HCT116 (cell line): ENCODE data around the gene IPO7. TPM values are rescaled to one million over a fixed set of nuclear protein-coding genes. Genes with fewer than 3 reads are reported as not detected.

Source experiments
- ATAC-seq: fragments of 200-7000 bp; cut with Tn5 transposase; 2 replicates; pipeline ENCODE4 v1.9.1; 2020; ENCODE audit warnings: mild to moderate bottlenecking, moderate library complexity
- BruUV-seq: library from RNA; stranded (reverse); fragments of 400-500 nt; replicated peaks from 2 replicates; lab custom pipeline; 2021; lab: Mats Ljungman, UMichigan
- CTCF ChIA-PET: fragments of 300-600 bp; sonication (Branson Sonifier 250); formaldehyde crosslinking; loops from one replicate; lab custom pipeline; 2021; ENCODE audit warnings: antibody characterized with exemption; lab: Charles Lee
- POLR2A ChIA-PET: fragments of 300-600, 350-600 bp; sonication (Branson Sonifier 250); formaldehyde crosslinking; loops from one replicate; lab custom pipeline; 2021; ENCODE audit warnings: antibody characterized with exemption; lab: Charles Lee
- RAD21 ChIA-PET, 2 experiments: fragments of 300-600 bp; sonication (Branson Sonifier 250); formaldehyde crosslinking; loops; one replicate each; lab custom pipeline; 2023; ENCODE audit warnings: low total read pairs in 2 of 2; ENCODE audit not compliant: uncharacterized antibody in 2 of 2, unreplicated experiment in 2 of 2, low non-redundant PET in 1 of 2; lab: Charles Lee
- DNase-seq: peaks from one replicate; pipeline ENCODE4 v3.0.0-alpha.2; 2010; ENCODE audit warnings: low read depth, low spot score
- H2AFZ ChIP-seq: fragments of 200-600 bp; shearing (Covaris generic), sonication (generic); 2 replicates; pipeline ENCODE4 v1.6.1; 2017; ENCODE audit warnings: low read depth, mixed run types, mixed read lengths, antibody characterized with exemption, low read length; ENCODE audit not compliant: poor library complexity, severe bottlenecking
- H3K27ac ChIP-seq: 2 replicates; pipeline ENCODE4 v1.5.1; 2012; ENCODE audit warnings: low read depth, low read length
- H3K27me3 ChIP-seq: fragments of 200-600 bp; sonication (generic); 2 replicates; pipeline ENCODE4 v1.6.1; 2016; ENCODE audit warnings: mixed run types, low read length, mixed read lengths; ENCODE audit not compliant: insufficient read depth
- H3K36me3 ChIP-seq, 2 experiments: fragments of 200-500 bp in 1 of 2; fragments of 200-600 bp in 1 of 2; sonication (Bioruptor generic) in 1 of 2; sonication (generic) in 1 of 2; 2 replicates each; pipeline versions ENCODE4 v1.5.1 to v1.6.1; 2014 to 2016; ENCODE audit warnings: low read length in 2 of 2, inconsistent platforms in 1 of 2, mixed read lengths in 1 of 2, mixed run types in 1 of 2; ENCODE audit not compliant: insufficient read depth in 2 of 2, control insufficient read depth in 1 of 2
- H3K4me1 ChIP-seq, 2 experiments: fragments of 200-600 bp in 1 of 2; sonication (generic) in 1 of 2; 2 replicates each; pipeline versions ENCODE4 v1.5.1 to v1.6.1; 2012 to 2017; ENCODE audit warnings: low read length in 2 of 2, inconsistent platforms in 1 of 2, mild to moderate bottlenecking in 1 of 2, mixed read lengths in 1 of 2, mixed run types in 1 of 2, moderate library complexity in 1 of 2; ENCODE audit not compliant: insufficient read depth in 2 of 2, control insufficient read depth in 1 of 2
- H3K4me2 ChIP-seq: fragments of 200-600 bp; sonication (generic); 2 replicates; pipeline ENCODE4 v1.6.1; 2017; ENCODE audit warnings: mixed run types, low read length, mixed read lengths
- H3K4me3 ChIP-seq, 2 experiments: fragments of 200-600 bp in 1 of 2; sonication (generic) in 1 of 2; replicated peaks in 1 of 2; 2 replicates each; pipeline ENCODE4 v1.5.1; 2011 to 2016; ENCODE audit warnings: low read length in 2 of 2, control low read depth in 1 of 2, low read depth in 1 of 2, mild to moderate bottlenecking in 1 of 2, mixed read lengths in 1 of 2, mixed run types in 1 of 2
- H3K79me2 ChIP-seq: fragments of 200-600 bp; sonication (generic); 2 replicates; pipeline ENCODE4 v1.6.1; 2017; ENCODE audit warnings: mild to moderate bottlenecking, mixed run types, low read length, moderate library complexity, mixed read lengths; ENCODE audit not compliant: insufficient read depth
- H3K9ac ChIP-seq: fragments of 200-600 bp; sonication (generic); 2 replicates; pipeline ENCODE4 v1.6.1; 2016; ENCODE audit warnings: low read length, mixed read lengths
- H3K9me2 ChIP-seq: fragments of 200-600 bp; sonication (generic), shearing (Covaris generic); 2 replicates; pipeline ENCODE4 v1.6.1; 2017; ENCODE audit warnings: mixed run types, mild to moderate bottlenecking, moderate library complexity; ENCODE audit not compliant: insufficient read depth
- H3K9me3 ChIP-seq, 2 experiments: fragments of 200-500 bp in 1 of 2; fragments of 200-600 bp in 1 of 2; sonication (Bioruptor generic) in 1 of 2; sonication (generic) in 1 of 2; 2 replicates each; pipeline ENCODE4 v1.6.1; 2014 to 2017; ENCODE audit warnings: low read length in 2 of 2, mixed read lengths in 2 of 2, inconsistent platforms in 1 of 2, low read depth in 1 of 2, mild to moderate bottlenecking in 1 of 2, mixed run types in 1 of 2, moderate library complexity in 1 of 2; ENCODE audit not compliant: control insufficient read depth in 1 of 2, insufficient read depth in 1 of 2
- H4K20me1 ChIP-seq: fragments of 200-600 bp; sonication (generic), shearing (Covaris generic); 2 replicates; pipeline ENCODE4 v1.6.1; 2017; ENCODE audit warnings: mixed run types, mild to moderate bottlenecking, moderate library complexity; ENCODE audit not compliant: insufficient read depth
- CBX3 ChIP-seq: IDR thresholded peaks from 2 replicates; pipeline ENCODE4 v1.6.1; 2012; ENCODE audit warnings: low read depth
- ELF1 ChIP-seq: IDR thresholded peaks from 2 replicates; pipeline ENCODE4 v1.6.1; 2012; ENCODE audit warnings: low read depth, borderline replicate concordance
- EZH2 ChIP-seq: fragments of 200-600 bp; sonication (generic); IDR thresholded peaks from 2 replicates; pipeline ENCODE4 v1.6.1; 2017; ENCODE audit warnings: antibody characterized with exemption, mixed run types
- FOSL1 ChIP-seq: IDR thresholded peaks from 2 replicates; pipeline ENCODE4 v1.6.1; 2012; ENCODE audit warnings: low read depth
- RAD21 ChIP-seq: IDR thresholded peaks from 2 replicates; pipeline ENCODE4 v1.6.1; 2012; ENCODE audit warnings: low read depth, mild to moderate bottlenecking
- SP1 ChIP-seq: IDR thresholded peaks from 2 replicates; pipeline ENCODE4 v1.6.1; 2012; ENCODE audit warnings: low read depth
- TCF7L2 ChIP-seq: IDR thresholded peaks from 2 replicates; pipeline ENCODE4 v1.7.0; 2011; ENCODE audit warnings: borderline replicate concordance, inconsistent platforms; ENCODE audit not compliant: insufficient read depth, insufficient read length; ENCODE audit errors: extremely low read depth
- ZNF274 ChIP-seq: fragments of 200-500 bp; sonication (Bioruptor generic); IDR thresholded peaks from 2 replicates; pipeline ENCODE4 v1.6.1; 2014; ENCODE audit warnings: mild to moderate bottlenecking, low read depth, low read length, inconsistent platforms
- intact Hi-C: fragments of 100-400 bp; cut with micrococcal nuclease; formaldehyde crosslinking; loops from 2 replicates; pipeline ENCODE4 v1.10.0; 2022
- total RNA-seq: library from RNA; stranded (reverse); gene quantifications from one replicate; pipeline ENCODE4 v1.2.1, GENCODE V29; 2021; ENCODE audit not compliant: unreplicated experiment
- TF ChIP-seq, protein P1 (sequence below): IDR thresholded peaks from 2 replicates; pipeline ENCODE4 v1.6.1; 2012; ENCODE audit warnings: low read depth

Gene IPO7
- total RNA-seq, 1 experiment from 2014 or later = 186 TPM

DNA sequence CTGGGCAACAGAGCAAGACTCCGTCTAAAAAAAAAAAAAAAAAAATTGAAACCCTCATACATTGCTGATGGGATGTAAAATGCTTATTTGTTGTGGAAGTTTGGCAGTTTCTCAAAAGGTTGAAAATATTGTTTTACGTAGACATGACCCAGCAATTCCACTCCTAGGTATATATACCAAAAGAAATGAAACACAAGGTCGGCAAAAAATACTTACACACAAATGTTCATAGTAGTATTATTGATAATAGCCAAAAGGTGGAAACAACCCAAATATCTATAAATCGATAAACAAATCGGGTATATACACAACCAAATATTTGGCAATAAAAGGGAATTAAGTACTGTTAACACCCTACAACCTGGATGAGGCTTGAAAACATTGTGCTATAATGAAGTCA, 71.3 kb downstream of the IPO7 start:
- ChIA-PET POLR2A (no interaction called here), RAD21 (no interaction called here), CTCF (no interaction called here)
- Histone ChIP-seq H3K27me3 (no peaks in the 10 kb centered on the region), H3K36me3 (no peaks in the 10 kb centered on the region; a peak in 1 of 4 replicates), H3K9me2 (no peaks in the 10 kb centered on the region), H3K9me3 (no peaks in the 10 kb centered on the region), H4K20me1 (0 out of 2 replicates have a peak, but pooled peaks cover 7% of the 10 kb centered on the region), H3K27ac (no peak overlapping the region), H3K9ac (no peak overlapping the region), H3K4me1 (peaks cover 0 to 7% of the 10 kb centered on the region in 2 experiments; a peak in 3 of 4 replicates), H3K4me2 (no peak overlapping the region), H3K79me2 (peaks cover 14% of the 10 kb centered on the region), H3K4me3 (no peak overlapping the region), H2AFZ (no peak overlapping the region)
- TF ChIP-seq SP1 = no peak
- no peak for TF ChIP-seq FOSL1
- no peak for TF ChIP-seq ELF1
- no peak for TF ChIP-seq RAD21
- no peak for TF ChIP-seq TCF7L2
- no peak for TF ChIP-seq EZH2
- no peak for TF ChIP-seq ZNF274
- no peak for TF ChIP-seq CBX3
- TF ChIP-seq, protein P1, sequence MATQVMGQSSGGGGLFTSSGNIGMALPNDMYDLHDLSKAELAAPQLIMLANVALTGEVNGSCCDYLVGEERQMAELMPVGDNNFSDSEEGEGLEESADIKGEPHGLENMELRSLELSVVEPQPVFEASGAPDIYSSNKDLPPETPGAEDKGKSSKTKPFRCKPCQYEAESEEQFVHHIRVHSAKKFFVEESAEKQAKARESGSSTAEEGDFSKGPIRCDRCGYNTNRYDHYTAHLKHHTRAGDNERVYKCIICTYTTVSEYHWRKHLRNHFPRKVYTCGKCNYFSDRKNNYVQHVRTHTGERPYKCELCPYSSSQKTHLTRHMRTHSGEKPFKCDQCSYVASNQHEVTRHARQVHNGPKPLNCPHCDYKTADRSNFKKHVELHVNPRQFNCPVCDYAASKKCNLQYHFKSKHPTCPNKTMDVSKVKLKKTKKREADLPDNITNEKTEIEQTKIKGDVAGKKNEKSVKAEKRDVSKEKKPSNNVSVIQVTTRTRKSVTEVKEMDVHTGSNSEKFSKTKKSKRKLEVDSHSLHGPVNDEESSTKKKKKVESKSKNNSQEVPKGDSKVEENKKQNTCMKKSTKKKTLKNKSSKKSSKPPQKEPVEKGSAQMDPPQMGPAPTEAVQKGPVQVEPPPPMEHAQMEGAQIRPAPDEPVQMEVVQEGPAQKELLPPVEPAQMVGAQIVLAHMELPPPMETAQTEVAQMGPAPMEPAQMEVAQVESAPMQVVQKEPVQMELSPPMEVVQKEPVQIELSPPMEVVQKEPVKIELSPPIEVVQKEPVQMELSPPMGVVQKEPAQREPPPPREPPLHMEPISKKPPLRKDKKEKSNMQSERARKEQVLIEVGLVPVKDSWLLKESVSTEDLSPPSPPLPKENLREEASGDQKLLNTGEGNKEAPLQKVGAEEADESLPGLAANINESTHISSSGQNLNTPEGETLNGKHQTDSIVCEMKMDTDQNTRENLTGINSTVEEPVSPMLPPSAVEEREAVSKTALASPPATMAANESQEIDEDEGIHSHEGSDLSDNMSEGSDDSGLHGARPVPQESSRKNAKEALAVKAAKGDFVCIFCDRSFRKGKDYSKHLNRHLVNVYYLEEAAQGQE = no peak
- ATAC-seq = no peak
- intact Hi-C loops = no loop called here
- BruUV-seq = no TSS peak
- no peak for DNase-seq
